Measurements from ENCODE around the gene CCDC194. TPM values are rescaled to one million over a fixed set of nuclear protein-coding genes. Genes with fewer than 3 reads are reported as not detected.

CCDC194 gene
- total RNA-seq, 1 donor from 2014 or later = not detected

DNA sequence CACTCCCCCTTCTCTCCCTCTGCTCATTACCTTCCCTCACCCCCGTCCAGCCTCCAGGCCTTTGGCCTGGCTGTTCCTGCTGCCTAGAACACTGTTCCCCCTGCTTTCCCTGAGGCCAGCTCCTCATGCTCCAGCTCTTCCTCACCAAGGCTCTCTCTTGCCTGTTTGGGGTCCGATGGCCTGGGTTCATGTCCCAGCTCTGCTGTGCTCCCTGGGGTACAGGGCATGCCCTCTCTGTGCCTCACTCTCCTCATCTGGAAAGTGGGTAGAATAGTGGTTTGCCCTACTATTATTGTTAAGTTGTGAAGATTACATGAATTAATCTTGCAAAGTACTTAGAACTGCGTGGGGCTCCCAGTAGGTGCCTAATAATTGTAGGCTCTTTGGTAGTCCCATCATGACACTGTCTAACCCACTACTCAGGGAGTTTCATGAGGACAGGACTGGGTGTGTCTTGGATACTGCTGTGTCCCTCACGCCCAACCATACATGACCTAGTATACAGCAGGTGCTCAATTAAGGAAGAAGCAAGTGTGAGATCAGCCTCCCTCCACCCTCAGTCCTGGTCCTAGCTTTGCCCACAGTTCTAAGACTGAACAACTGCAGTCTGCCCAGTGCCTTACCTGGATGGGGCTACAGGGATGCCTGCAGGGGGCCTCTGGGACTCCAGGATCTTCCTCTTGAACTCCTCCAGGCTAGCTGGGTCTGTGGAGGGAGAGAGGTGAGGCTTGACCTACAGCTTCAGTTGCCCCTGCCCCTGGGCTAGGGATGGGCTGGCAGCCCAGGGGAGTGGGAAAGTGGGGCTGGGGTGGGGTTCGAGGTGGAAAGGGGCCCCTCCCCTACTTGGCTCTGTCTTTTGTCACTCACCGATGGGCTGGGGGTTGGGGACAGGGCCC is 33.8 kb downstream of the CCDC194 start:
- Histone ChIP-seq H3K4me3 (ENCODE audit: low read depth, low read length) (no peak overlapping the region), H3K27me3 (ENCODE audit: control insufficient read depth, insufficient read depth, low read length) (no peaks in the 10 kb centered on the region), H3K36me3 (ENCODE audit: control insufficient read depth, insufficient read depth, low read length) (no peaks in the 10 kb centered on the region)
- TF ChIP-seq, protein P1, sequence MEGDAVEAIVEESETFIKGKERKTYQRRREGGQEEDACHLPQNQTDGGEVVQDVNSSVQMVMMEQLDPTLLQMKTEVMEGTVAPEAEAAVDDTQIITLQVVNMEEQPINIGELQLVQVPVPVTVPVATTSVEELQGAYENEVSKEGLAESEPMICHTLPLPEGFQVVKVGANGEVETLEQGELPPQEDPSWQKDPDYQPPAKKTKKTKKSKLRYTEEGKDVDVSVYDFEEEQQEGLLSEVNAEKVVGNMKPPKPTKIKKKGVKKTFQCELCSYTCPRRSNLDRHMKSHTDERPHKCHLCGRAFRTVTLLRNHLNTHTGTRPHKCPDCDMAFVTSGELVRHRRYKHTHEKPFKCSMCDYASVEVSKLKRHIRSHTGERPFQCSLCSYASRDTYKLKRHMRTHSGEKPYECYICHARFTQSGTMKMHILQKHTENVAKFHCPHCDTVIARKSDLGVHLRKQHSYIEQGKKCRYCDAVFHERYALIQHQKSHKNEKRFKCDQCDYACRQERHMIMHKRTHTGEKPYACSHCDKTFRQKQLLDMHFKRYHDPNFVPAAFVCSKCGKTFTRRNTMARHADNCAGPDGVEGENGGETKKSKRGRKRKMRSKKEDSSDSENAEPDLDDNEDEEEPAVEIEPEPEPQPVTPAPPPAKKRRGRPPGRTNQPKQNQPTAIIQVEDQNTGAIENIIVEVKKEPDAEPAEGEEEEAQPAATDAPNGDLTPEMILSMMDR (IDR thresholded peaks at IDR 0.05; ENCODE audit: insufficient read depth, low read length, poor library complexity, severe bottlenecking) = no peak
- DNase-seq (ENCODE audit: low read depth) = no peak

DNA sequence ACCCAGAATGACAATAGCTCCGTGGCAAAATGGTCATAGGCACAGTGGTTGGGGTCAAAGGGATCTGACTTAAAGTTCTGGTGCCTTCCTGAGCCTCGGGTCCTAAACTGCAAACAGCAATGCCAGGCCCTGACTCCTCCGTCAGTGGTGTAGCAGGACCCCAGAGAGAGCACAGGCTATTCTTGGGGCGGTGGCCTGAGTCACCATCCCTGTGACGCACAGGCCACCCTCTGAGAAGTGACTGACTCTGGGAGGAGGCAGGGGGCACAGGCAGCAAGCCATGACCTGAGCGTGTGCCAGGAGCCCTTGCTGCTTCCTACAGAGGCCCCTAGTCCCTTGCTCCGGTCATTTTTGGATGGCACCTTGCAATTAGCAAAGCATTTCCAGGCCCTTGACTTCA is 35.6 kb downstream of the CCDC194 start:
- H3K36me3 ChIP-seq (ENCODE audit: control insufficient read depth, insufficient read depth, low read length) = no peaks in the 10 kb centered on the region
- no peak overlapping the region for H3K4me3 ChIP-seq (ENCODE audit: low read depth, low read length)
- H3K27me3 ChIP-seq (ENCODE audit: control insufficient read depth, insufficient read depth, low read length) = no peaks in the 10 kb centered on the region
- DNase-seq (ENCODE audit: low read depth) = no peak
- TF ChIP-seq, protein P1 (IDR thresholded peaks at IDR 0.05; ENCODE audit: insufficient read depth, low read length, poor library complexity, severe bottlenecking) = no peak

DNA sequence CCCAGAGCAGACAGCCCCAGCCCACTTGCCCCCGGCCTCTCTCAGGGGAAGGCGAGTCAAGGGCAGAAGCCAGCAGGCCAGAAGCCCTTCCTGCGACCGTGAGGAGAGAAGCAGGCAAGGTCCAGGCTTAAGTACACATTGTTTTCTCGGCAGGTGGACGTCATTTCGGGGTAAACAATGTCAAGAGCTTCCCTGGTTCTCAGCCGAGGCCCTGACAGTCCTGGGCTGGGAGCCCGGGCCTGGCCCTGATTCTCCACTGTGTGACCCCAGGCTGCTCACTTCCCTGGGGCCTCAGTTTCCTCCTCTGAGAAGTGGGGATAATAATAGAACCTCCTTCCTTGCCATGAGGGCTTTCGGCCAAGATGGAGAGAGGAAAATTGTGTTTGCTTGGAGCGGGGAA is 36.3 kb downstream of the CCDC194 start:
- TF ChIP-seq, protein P1 (IDR thresholded peaks at IDR 0.05; ENCODE audit: insufficient read depth, low read length, poor library complexity, severe bottlenecking) = no peak

DNA sequence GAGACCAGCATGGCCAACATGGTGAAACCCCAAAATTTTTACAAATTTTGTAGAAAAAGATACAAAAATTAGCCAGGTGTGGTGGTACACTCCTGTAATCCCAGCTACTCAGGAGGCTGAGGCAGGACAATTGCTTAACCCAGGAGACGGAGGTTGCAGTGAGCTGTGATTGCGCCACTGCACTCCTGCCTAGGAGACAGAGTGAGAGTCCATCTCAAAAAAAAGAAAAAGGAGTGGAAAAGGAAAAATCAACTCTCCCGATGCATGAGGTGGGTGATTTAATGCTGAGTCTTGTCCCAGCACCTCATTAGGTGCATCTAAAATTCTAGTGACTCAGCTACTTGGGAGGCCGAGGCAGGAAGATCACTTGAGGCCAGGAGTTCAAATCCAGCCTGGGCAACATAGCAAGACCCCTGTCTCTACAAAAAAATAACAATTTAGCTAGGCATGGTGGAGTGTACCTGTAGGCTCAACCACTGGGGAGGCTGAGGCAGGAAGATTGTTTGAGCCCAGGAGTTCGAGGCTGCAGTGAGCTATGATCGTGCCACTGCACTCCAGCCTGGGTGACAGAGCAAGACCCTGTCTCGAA is 36.8 kb downstream of the CCDC194 start:
- H3K36me3 ChIP-seq (ENCODE audit: control insufficient read depth, insufficient read depth, low read length) = no peaks in the 10 kb centered on the region
- no peak overlapping the region for H3K4me3 ChIP-seq (ENCODE audit: low read depth, low read length)
- DNase-seq (ENCODE audit: low read depth) = no peak
- TF ChIP-seq, protein P1 (IDR thresholded peaks at IDR 0.05; ENCODE audit: insufficient read depth, low read length, poor library complexity, severe bottlenecking) = no peak
- peaks cover 3% of the 10 kb centered on the region for H3K27me3 ChIP-seq (ENCODE audit: control insufficient read depth, insufficient read depth, low read length)

More for the DNA sequence above, 36.3 kb downstream of the CCDC194 start:
- Histone ChIP-seq H3K4me3 (ENCODE audit: low read depth, low read length) (no peak overlapping the region), H3K36me3 (ENCODE audit: control insufficient read depth, insufficient read depth, low read length) (no peaks in the 10 kb centered on the region), H3K27me3 (ENCODE audit: control insufficient read depth, insufficient read depth, low read length) (peaks cover 3% of the 10 kb centered on the region)
- no peak for DNase-seq (ENCODE audit: low read depth)

DNA sequence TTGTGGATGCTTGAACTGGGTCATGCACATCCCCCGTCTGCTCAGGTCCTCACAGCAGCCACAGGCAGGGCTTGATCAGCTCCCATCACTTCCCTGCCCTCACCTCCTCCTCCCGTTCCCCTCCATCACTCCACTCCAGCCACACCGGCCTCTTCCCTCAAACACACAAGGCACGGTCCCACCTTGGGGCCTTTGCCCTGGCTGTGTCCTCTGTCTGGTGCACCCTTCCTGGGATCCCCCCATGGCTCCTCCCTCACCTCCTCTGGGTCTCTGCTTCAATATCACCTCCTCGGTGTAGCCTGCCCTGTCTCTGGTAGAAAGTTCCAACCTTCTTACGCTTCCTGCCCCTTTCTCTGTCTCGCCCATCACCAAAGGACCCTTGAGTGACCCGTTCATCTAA is 40.6 kb downstream of the CCDC194 start:
- TF ChIP-seq, protein P1 (IDR thresholded peaks at IDR 0.05; ENCODE audit: insufficient read depth, low read length, poor library complexity, severe bottlenecking) = no peak
- H3K36me3 ChIP-seq (ENCODE audit: control insufficient read depth, insufficient read depth, low read length) = no peaks in the 10 kb centered on the region
- DNase-seq (ENCODE audit: low read depth) = no peak
- H3K4me3 ChIP-seq (ENCODE audit: low read depth, low read length) = no peak overlapping the region
- peaks cover 8% of the 10 kb centered on the region for H3K27me3 ChIP-seq (ENCODE audit: control insufficient read depth, insufficient read depth, low read length)

Data from kidney epithelial cell (primary cell).